ENCODE results near the gene BABAM2. TPM values are rescaled to one million over a fixed set of nuclear protein-coding genes. Genes with fewer than 3 reads are reported as not detected.

BABAM2 gene
- polyA plus RNA-seq, 3 donors, result 33.2 to 52.8 (median 49.3) TPM

- Mint-ChIP-seq H3K27me3 (ENCODE audit: low read depth in 3 of 3) (peaks cover 0 to 2% (median 0%) of the 10 kb centered on the region in 3 donors), H3K9me3 (peaks cover 0 to 2% (median 0%) of the 10 kb centered on the region in 7 donors), H3K27ac (no peak overlapping the region), H3K36me3 (peaks cover 2 to 7% of the 10 kb centered on the region in 2 donors), H3K4me1 (peaks cover 24% of the 10 kb centered on the region), H3K4me3 (no peak overlapping the region)
- Histone ChIP-seq H2AFZ (ENCODE audit: insufficient read depth, low read depth, low read length, poor library complexity, severe bottlenecking) (no peak overlapping the region), H3K79me2 (ENCODE audit: insufficient read depth, low read length) (no peaks in the 10 kb centered on the region), H3K36me3 (replicated peaks in 1 of 2; ENCODE audit: control insufficient read depth in 1 of 2, insufficient read depth in 2 of 2, low read length in 2 of 2) (no peaks in the 10 kb centered on the region), H4K20me1 (ENCODE audit: insufficient read depth, low read length) (no peaks in the 10 kb centered on the region), H3K9me3 (replicated peaks in 1 of 2; ENCODE audit: control insufficient read depth in 1 of 2, insufficient read depth in 1 of 2, low read length in 2 of 2) (no peaks in the 10 kb centered on the region), H3K27ac (ENCODE audit: low read depth in 1 of 2, low read length in 2 of 2) (no peak overlapping the region), H3K4me3 (replicated peaks in 1 of 3; ENCODE audit: low read depth in 2 of 3, low read length in 3 of 3) (no peak overlapping the region), H3K4me2 (replicated peaks; ENCODE audit: extremely low read depth, low read length, poor library complexity, severe bottlenecking) (no peak overlapping the region), H3K27me3 (ENCODE audit: control insufficient read depth in 2 of 2, insufficient read depth in 2 of 2, low read length in 2 of 2) (no peaks in the 10 kb centered on the region), H3K4me1 (ENCODE audit: control insufficient read depth in 1 of 2, insufficient read depth in 2 of 2, low read length in 2 of 2) (peaks cover 6 to 13% of the 10 kb centered on the region in 2 donors), H3K9ac (ENCODE audit: insufficient read depth, low read length, poor library complexity, severe bottlenecking) (no peak overlapping the region)
- no peak for TF ChIP-seq CTCF (IDR thresholded peaks at IDR 0.05)
- no peak for DNase-seq
- intact Hi-C loops (cut with micrococcal nuclease), result no loop called here
- 100% methylated on average over 1 of the region's 3 CpGs for WGBS (ENCODE audit: insufficient coverage)
These were observed 144.7 kb downstream of the BABAM2 start for GRCh38 chr2:28035163-28035690.

GRCh38 chr2:28035816-28036215, 145.3 kb downstream of the BABAM2 start:
- no peak overlapping the region for H3K9ac ChIP-seq (ENCODE audit: insufficient read depth, low read length, poor library complexity, severe bottlenecking)
- no peak overlapping the region for H3K27ac ChIP-seq (ENCODE audit: low read depth in 1 of 2, low read length in 2 of 2)
- no peak for DNase-seq
- Mint-ChIP-seq H3K36me3 (peaks cover 5 to 7% of the 10 kb centered on the region in 2 donors), H3K27ac (no peak overlapping the region), H3K4me3 (no peak overlapping the region), H3K27me3 (ENCODE audit: low read depth in 3 of 3) (no peaks in the 10 kb centered on the region), H3K9me3 (peaks cover 0 to 4% (median 0%) of the 10 kb centered on the region in 7 donors), H3K4me1 (peaks cover 18% of the 10 kb centered on the region)
- no peak overlapping the region for H2AFZ ChIP-seq (ENCODE audit: insufficient read depth, low read depth, low read length, poor library complexity, severe bottlenecking)
- no peaks in the 10 kb centered on the region for H3K36me3 ChIP-seq (replicated peaks in 1 of 2; ENCODE audit: control insufficient read depth in 1 of 2, insufficient read depth in 2 of 2, low read length in 2 of 2)
- no peak overlapping the region for H3K4me2 ChIP-seq (replicated peaks; ENCODE audit: extremely low read depth, low read length, poor library complexity, severe bottlenecking)
- no CpG with 5 or more reads among the region's 4 CpGs for whole genome bisulfite sequencing (ENCODE audit: insufficient coverage)
- H3K79me2 ChIP-seq (ENCODE audit: insufficient read depth, low read length), result no peaks in the 10 kb centered on the region
- TF ChIP-seq CTCF (IDR thresholded peaks at IDR 0.05), result no peak
- H3K9me3 ChIP-seq (replicated peaks in 1 of 2; ENCODE audit: control insufficient read depth in 1 of 2, insufficient read depth in 1 of 2, low read length in 2 of 2), result no peaks in the 10 kb centered on the region
- no peaks in the 10 kb centered on the region for H3K27me3 ChIP-seq (ENCODE audit: control insufficient read depth in 2 of 2, insufficient read depth in 2 of 2, low read length in 2 of 2)
- H3K4me1 ChIP-seq (ENCODE audit: control insufficient read depth in 1 of 2, insufficient read depth in 2 of 2, low read length in 2 of 2), result peaks cover 6 to 13% of the 10 kb centered on the region in 2 donors
- no peaks in the 10 kb centered on the region for H4K20me1 ChIP-seq (ENCODE audit: insufficient read depth, low read length)
- intact Hi-C loops (cut with micrococcal nuclease), result no loop called here
- no peak overlapping the region for H3K4me3 ChIP-seq (replicated peaks in 1 of 3; ENCODE audit: low read depth in 2 of 3, low read length in 3 of 3)
